Measurements from ENCODE around the gene CDKN2B-AS1.
A peak's percentile ranks its signal among the peaks of the same experiment; 100 is the strongest.

CDKN2B-AS1 gene

DNA sequence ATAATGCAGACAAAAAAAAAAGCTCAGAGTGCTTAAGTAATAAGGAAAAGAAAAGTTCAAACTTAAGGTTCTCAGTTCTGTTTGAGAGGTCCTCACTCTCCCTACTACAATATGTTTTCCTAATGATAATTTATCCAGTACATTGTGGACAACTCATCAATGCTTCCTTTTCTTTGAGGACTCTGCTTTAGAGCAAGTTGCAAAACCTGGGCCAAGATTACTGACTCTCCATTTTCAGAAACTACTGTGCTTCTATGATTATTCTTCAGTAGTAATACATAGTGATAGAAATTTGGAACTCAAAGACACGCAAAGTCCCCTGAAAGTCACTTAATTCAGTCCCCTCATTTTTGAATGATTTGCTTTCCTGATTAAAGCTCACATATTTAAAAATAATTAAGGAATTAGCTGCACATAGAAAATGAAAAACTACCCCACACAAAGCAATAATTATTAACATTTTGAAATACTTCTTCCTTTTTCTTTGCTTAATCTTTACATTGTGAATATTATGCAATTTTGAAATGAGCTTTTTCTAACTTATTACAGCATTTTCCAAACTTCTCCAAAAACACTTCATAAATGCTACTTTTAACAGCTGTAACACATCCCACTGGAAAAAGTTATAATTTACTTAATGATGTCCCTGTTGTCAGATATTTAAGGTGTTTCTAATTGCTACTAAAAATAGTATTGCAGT lies 11.6 kb upstream of the CDKN2B-AS1 start:
- DNase-seq: no peak

DNA sequence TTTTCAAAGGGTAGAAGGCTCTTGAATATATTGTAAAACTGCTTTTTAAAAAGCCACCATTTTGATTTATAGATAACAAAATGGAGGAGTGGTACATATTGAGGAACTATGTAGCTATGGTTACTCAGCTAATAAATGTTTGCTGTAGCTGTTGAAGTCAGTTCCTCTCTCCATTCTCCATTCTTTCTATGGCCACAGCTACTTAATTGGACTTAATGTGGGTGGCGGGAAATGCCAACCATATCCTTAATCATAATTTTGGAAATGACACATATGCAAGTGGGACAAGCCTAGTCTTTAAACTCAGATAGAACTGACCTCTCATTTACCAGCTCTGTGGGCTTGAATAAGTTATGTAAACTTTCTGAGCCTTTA lies 11.0 kb upstream of the CDKN2B-AS1 start:
- DNase-seq: no peak

DNA sequence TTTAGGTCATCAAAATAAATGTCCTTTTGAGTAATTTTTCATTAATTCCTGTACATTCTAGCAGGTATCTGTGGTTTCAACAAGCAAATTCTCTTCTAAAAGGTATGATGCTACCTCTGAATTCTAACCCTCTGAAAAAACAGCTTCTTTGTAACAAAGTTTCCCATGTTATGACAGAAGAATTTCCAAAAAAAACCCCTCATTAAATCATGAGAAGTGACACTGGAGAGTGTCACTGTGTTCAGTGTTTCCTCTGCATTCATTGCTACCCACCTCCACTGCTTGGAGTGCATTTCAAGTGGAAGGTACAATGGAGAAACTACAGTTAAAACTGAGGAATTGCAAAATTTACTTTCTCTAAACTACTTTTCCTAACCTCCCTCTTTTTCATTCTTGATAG lies 10.5 kb upstream of the CDKN2B-AS1 start:
- no peak for DNase-seq

DNA sequence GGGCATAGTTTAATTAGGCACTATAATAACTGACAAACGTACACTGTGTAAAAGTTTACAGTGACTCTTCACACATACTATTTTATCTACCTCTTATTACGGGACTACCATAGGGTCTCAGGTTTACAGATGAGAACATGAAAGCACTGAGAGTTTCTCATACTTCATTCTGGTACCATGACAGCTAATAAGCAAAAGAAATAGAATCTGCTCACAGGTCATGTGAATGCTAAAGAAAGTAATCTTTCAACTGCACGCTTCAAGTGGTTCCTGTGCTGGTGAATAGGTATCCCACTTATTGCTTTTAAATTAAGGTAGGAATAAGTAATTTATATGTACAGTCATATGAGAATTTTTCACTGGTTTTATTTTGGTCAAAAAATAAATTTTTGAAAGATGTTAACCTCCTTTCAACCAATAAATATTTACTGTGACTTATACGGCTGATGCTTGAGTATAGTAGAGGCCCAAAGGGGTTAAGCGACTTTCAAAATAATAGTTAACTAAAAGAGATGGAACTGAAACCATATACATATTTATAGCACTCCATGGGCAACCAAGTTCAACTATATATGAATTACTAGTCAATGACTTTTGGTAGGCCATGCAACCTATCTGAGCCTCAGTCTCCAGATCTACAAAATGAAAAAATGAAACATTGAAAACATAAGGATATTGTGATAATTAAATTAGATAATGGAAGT lies 8.5 kb upstream of the CDKN2B-AS1 start:
- DNase-seq: no peak

- DNase-seq: no peak
Observed at GRCh38 chr9:21988056-21988990, 6.3 kb upstream of the CDKN2B-AS1 start.

GRCh38 chr9:21989440-21990189 lies 5.0 kb upstream of the CDKN2B-AS1 start:
- no peak for DNase-seq

GRCh38 chr9:21991072-21991959 lies 3.3 kb upstream of the CDKN2B-AS1 start:
- DNase-seq: no peak

DNA sequence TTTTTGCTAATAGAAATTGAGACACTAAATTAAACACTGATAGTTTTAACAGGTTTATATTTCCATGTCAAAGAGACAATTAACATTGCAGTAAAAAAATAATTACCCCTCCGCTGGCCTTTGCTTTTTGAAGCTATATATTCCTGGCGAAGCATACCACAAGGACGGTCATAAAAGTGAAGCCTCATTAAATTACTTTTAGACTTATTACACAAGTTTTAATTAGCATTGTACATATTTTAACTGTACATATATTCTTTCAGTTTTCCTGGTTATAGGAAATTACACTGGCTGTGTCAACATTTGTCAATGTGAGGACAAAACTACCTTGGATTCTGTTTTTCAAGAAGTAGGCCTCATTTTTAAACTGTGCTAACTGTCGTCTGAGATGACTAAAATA lies 1.6 kb upstream of the CDKN2B-AS1 start:
- DNase-seq: no peak

DNA sequence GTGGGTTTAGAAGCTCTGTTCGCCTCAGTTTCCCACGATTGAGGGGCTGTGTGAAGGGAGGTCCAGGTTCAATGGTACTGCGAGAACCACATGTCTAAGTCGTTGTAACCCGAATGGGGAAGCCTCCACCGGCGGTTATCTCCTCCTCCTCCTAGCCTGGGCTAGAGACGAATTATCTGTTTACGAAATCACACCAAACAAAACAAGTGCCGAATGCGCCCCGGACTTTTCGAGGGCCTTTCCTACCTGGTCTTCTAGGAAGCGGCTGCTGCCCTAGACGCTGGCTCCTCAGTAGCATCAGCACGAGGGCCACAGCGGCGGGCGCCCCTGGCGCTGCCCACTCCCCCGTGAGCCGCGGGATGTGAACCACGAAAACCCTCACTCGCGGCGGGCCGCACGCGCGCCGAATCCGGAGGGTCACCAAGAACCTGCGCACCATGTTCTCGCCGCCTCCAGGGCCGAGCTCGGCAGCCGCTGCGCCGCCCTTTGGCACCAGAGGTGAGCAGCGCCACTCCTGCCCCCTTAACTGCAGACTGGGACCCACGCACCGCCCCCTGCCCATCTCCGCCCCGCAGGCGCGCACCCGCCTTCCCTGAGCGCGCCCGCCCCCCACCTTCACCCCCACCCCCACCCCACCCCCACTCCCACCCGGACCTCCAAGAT lies 567 bp upstream of the CDKN2B-AS1 start, which contains the start of gene CDKN2A:
Gene CDKN2A (minus strand): TSS at position 500 of the 663 bp plus-strand sequence.
- peak; percentile 56 for DNase-seq

DNA sequence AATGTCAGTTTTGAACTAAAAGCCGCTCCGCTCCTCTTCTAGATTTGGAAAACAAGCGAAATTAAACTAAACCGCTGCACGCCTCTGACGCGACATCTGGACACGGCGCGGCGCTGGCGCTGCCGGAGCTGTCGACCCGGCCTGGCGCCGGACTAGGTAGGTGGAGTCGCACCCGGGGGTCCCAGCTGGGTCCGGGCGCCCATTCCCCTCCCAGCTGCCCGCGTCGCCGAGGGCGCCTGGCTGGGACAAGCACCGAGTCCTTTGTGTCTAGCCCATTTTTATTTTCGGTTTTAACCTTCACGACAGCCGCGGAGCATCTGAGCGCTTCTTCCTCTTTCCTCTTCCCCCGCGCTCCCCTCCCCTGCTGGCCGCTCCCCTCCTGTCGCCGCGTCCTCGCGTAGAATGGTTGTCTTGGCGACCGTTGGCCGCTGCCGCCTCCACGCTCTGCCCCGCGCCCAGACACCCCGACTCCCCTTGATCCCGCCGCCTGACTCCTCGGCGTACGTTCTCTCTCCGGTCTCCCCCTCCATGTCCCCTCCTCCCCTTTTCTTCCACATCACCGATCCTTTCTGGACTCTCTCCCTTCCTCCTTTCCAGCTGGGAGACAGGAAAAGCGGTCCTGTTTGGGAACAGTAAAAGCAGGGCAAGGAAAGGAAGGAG lies 545 bp downstream of the CDKN2B-AS1 start:
- peak; percentile 87 for DNase-seq

GRCh38 chr9:21995666-21996398 lies 1.2 kb downstream of the CDKN2B-AS1 start:
- peak; percentile 30 for DNase-seq

DNA sequence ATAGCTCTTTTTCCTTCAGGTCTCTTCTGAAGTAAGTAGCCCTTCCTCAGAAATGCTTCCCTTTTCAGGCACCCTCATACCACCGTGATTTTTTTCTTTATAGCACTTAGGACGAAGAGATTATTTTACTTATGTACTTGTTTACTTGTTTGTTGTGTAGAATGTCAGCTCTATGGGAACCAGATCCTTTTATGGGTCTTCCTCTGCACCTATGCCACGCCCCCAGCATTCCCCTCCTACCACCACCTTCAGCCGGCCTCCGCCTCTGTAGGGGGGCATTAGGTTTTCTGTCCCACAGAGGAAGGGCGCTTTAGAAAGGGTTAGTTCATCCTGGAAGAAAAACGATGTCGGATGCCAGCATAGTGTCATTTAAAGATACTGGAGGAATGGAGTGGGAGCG lies 1.8 kb downstream of the CDKN2B-AS1 start:
- no peak for DNase-seq

GRCh38 chr9:21996858-21997257 lies 2.3 kb downstream of the CDKN2B-AS1 start:
- no peak for DNase-seq

DNA sequence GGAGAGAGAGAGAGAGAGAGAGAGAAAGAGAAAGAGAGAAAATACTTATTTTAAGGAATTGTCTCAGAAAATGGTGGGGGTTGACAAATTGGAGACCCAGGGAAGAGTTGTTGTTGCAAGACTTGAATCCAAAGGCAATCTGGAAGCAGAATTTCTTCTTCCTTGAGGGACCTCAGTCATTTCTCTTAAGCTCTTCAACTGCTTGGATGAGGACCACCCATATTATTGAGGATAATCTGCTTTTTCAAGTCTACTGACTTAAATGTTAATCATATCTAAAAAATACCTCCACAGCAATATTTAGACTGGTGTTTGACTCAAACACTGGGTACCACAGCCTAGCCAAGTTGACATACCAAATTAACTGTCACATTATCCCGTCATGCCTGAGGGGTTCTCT lies 2.9 kb downstream of the CDKN2B-AS1 start:
- no peak for DNase-seq

- DNase-seq: no peak
Observed at GRCh38 chr9:21998026-21998425, 3.4 kb downstream of the CDKN2B-AS1 start.

DNA sequence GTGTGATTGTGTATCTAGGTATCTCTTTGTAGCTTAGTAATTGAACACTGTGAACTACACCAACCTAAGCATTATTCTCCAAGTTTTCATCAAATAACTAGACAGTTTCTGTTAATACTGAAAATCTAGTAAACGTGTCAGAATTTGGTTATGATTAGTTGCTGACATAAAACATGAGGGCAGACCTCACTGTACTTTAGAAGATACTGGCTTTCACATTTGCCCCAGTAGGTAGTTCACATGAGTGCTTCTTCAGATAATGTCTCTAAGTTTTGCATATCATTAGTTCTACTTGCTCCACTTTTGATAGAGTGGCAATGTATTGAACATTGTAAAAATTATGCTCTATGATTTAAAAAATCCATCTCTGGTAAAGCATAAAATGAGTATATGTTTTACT lies 7.4 kb downstream of the CDKN2B-AS1 start:
- no peak for DNase-seq

DNA sequence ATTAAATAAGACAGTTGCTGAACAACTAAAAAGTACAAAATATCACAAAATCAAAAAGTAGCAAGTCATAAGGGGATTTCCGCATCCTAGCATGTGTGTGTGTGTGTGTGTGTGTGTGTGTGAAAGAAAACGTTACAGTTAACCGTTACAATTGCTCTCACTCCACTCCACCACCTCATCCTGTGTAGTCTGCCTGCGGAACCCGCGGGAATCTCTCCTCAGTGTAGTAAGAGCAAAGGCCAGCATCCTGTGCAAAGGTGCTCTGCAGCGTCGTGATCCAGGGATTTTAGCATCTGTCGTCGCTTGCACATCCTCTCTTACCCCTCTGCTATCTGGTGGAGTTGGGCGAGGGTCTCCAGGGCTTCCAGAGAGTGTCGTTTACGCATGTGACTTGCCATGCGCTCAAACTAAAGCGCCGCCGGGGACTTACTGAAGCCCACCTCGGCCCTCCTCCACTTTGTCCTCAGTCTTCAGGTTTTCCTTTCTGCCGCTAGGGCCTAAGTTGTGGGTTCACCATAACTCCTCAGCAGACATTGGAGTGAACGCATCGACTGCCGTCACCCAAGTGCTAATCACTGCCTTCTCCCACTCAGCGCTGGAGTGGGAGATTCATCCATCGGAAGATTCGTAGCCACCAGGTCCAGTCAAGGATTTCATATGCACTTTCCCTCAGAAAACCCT lies 10.6 kb downstream of the CDKN2B-AS1 start:
- no peak for DNase-seq

DNA sequence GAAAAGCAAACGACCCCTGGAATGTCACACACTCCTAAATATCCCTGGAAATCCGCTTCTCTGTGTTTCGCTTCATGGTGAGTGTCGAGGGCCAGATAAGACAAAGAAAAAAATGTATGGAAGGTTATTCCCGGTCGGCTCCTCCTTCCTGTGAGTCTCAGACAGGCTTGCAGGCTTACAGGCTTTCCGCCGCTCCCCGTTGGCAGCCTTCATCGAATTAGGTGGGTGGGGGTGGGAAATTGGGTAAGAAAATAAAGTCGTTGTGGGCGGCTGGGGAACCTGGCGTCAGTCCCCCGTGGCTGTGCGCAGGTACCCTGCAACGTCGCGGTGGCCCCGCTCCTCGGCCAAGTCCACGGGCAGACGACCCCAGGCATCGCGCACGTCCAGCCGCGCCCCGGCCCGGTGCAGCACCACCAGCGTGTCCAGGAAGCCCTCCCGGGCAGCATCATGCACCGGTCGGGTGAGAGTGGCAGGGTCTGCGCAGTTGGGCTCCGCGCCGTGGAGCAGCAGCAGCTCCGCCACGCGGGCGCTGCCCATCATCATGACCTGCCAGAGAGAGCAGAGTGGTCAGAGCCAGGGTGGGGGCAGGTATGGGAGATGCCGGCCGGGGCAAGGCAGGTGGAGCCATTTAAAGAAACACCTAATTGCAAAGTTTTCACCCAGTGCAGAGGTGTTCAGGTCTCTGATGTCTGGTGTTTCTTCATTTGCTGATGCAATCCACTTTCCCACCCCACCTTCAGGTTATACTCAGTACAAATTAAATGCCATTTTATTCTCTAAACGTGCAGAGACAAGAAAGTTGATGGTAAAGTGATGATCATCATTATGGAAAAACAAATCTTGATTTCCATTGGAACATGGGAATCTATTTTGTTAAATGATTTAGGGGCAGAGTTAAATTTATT lies 11.4 kb downstream of the CDKN2B-AS1 start:
- DNase-seq: no peak
